ENCODE results near the gene ATP9A. TPM values are rescaled to one million over a fixed set of nuclear protein-coding genes. Genes with fewer than 3 reads are reported as not detected.

The ATP9A gene
- total and polyA plus RNA-seq, 2 of the 8 experiments (the other 6 are each of a cell fraction or from before 2014, with no cell fraction given) = 5.0 to 6.4 TPM

GRCh38 chr20:51715856-51716185 lies 52.4 kb downstream of the ATP9A start (continued):
- TF ChIP-seq NANOG (IDR thresholded peaks at IDR 0.05; ENCODE audit: insufficient read depth, low read depth, low read length, poor library complexity, severe bottlenecking) = no peak
- TF ChIP-seq YY1 (IDR thresholded peaks at IDR 0.05; ENCODE audit: low read depth, low read length) = no peak
- TF ChIP-seq EZH2 (IDR thresholded peaks at IDR 0.05; ENCODE audit: low read depth, low read length, severe bottlenecking) = no peak

Data from H1 (cell line).